ENCODE results near the gene LHPP. TPM values are rescaled to one million over a fixed set of nuclear protein-coding genes. Genes with fewer than 3 reads are reported as not detected.

LHPP gene
- total RNA-seq, 1 donor from 2014 or later = 35.9 TPM

DNA sequence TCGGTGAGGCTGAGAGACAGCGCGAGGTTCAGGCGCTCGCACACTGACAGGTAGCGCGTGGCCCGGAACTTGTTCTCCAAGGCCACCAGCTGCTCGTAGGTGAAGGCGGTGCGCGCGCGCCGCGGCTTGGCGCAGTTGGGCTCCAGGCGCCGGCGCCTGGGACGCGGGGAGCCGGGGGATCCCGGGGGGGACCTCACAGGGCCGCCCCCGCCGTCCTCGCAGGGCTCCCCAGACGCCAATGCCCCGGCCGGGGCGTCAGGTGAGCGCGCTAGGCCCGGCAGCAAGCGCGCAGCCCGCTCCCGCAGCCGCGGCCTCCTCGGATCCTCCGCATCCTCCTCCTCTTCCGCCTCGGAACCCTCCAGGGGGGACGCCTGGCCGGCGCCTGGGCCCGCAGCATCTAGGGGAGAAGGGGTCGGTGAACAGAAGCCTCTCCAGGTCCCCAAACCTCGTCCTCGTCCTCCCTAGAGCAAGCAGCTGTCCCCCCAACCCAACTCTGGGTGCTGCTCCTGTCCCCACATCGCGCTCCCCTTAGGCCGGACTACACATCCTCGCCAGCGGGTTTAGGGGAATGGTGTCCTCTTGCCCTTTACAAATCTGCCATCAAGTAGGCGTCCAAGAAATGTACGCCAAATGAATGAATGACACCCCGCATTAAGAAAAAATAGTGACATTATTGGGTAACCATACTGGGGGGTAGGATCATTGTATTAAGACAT is 13.7 kb upstream of the LHPP start:
- DNase-seq (ENCODE audit: low spot score) = no peak

DNA sequence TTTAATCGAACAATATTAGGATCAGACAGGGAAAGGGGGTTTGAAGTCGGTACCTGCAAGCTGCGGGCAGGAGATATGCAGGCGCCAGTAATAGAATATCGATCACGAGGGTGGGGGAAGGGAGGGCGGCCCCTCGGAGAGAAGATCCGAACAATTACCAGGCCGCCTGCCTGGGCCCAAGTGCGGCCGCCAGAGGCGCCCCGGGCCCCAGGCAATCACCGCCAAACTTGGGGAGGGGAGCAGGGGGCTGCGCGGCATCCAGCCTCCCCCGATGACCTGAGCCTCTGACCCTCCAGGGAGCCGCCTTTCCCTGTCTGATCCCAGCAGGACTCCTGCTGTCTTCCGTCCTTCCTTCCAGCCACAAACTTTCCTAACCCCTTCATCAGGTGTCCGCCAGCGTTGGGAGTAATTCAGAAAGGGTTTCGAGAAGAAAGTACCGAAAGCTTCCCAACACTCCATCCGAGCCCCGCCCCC is 12.9 kb upstream of the LHPP start:
- DNase-seq (ENCODE audit: low spot score) = no peak

DNA sequence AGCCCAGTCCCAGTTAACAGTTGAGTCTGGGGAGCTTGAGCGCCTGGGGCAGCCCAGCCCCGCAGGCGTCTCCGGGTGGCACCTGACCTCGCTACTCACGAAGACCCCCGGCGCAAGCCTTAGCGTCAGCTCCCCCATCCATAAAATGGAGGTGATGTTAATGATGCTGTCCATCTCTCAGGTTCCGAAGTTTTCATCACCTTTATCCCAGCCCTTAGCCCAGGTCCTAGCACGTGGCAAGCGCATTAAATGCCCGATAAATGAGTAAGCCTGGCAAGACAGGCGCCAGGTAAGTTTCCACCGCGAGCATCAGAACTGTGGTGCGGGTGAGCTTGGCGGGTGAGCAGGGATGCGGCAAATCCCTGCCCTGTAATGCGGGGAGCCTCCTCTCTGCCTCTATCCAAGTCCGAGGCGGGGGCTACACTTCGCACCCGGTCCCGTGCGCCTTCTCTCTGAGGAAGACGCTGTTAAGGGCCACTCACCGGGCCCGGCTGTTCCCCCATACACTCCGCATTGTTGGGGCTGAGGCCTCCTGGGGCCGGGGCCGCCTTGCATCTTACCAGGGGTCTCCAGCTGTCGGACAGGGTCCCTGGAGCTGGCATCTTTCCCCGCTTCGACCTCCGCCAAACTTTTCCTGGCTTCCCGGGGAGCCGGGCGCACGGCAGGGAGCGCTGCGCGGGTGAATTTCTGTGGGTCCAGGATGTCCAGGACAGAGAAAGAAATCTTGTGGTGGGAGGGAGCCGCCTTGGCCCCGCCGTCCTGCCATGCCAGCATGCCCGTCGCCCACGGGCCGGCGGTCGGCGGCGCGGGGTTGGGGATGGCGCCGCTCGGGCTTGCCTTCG is 12.2 kb upstream of the LHPP start:
- DNase-seq (ENCODE audit: low spot score) = no peak

DNA sequence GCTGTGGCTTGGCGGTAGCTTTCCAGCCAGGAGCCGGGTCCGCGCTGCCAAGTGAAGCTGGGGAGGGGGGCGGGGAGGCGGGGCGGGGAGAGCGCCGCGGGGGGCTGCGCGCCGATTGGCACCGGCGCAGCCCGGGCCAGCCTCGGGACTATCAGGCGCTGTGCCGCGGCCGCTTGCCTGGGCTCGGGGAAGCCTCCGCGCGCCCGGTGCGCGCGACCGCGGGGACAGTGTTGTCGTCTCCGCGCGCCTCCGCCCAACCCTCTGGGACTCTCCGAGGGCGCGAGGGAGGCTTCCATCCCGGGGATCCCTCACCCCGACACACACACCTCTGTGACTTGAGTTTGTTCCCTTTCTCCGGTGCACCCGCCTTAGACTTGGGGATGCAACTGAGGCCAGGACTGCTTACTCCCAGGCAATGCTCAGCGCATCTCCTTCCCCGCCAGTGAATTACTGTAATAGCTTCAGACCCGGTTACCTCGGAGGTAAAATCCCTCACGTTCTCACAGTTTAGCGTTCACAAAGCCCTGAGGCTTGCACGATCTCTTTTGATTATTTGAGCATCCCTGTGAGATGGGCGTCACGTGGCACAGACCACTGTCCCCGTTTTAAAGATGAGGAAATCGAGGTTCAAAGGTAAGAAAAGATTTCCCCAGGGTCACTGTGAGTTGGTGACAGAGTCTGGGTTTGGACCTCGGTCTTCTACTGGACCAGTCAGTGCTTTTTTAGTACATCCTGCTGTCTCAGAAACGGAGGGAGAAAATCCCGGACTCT is 11.4 kb upstream of the LHPP start, which contains the start of gene NKX1-2:
Gene NKX1-2, minus strand, starts transcription at position 24 of the 771 bp plus-strand sequence. CDS start 92 bp downstream, outside the sequence.
- no peak for DNase-seq (ENCODE audit: low spot score)

DNA sequence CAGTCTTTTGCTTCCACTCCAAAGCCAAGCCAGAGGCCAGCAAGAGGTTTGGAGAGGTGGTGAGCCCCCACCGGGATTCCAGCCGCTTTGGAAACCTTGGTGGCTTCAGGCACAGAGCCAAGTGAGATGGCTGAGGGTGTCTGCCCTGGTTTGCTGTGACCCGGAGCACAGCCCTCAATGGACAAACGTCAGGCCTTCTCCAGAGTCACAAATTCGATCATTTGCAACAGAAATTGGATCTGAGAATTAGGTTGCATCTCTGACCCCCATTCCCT is 10.9 kb upstream of the LHPP start:
- DNase-seq (ENCODE audit: low spot score) = no peak

DNA sequence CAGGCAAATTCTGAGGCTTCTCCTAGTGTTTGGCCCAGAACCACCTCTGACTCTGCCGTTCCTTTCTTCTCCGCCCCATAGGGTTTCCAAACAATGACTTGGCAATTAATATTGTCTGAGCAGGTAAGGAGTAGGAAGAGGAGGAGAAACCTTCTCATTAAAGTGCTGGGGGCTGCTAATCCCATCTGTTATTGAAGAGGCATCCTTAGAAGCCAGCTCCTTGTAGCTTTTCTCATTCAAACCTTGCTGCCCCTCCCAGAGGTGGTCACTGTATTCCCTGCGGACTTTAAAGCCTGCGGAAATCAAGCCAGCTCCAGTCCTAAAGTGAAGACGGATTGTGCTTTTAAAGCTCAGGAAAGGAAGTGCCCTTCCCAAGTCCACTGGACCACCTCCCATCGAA is 10.3 kb upstream of the LHPP start:
- no peak for DNase-seq (ENCODE audit: low spot score)

DNA sequence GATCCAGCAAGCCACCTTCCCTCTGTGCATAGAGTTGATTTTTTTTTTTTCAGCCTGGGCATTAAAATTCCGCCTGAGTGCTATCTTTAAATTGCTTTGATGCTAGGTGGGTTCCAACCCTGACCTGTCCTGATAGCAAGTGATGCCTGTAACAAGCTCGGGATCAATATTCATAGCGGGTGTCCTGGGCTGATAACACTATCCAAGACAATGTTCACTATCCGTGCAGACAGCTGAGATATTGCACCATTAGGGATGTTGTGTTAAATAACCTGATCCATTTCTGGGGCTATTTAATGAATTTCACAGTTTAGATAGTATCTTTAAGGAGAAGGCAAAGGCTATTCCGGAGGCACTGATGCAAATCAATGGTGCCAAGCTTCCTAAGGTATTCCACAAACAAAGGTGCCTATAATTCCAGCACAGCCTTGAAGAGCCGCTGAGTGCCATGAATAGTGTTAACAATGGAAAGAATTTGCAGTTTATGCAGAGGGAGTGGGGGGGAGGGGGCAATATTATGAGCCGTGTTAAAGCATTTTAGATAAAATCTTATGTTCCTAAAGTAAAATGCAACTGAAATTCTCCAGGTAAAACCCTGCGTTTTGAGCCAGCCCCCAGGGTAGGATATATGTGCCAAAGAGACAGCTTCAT is 7.5 kb upstream of the LHPP start:
- DNase-seq (ENCODE audit: low spot score) = no peak

DNA sequence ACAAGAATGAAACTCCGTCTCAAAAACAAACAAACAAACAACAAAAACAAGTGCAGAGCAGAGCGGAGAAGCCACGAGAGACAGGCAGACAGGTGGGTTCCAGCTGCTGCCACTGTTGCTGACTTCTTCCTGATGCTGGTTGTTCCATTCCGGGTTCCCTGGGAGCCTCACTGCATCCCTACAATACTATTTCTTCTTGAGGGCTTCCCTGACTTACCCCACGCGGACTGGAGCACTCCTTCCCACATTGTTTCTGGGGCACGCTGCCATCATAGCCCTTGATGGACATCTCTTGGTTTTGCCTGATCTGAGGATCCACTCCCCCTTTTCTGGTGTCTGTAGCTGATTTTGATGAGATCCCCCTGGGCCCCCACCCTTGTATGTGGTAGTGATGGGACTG is 6.2 kb upstream of the LHPP start:
- no peak for DNase-seq (ENCODE audit: low spot score)

DNA sequence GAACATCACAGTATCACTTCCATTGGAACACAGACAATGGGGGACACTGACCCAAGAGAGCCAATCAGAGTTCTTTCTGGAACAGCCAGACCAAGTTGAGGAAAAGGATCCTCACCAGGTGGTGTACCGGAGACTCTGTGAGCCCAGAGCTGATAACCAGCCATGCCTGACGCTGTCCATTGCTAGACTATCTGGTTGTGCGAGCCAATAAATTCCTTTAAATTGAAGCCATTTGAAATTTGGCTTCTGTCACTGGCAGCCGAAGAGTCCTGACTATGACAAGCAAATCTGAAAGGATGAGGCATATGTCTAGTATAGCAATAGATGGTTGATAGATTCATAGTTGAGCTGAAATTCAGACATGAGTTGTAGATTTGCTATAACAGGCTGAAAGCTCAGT is 3.1 kb upstream of the LHPP start:
- DNase-seq (ENCODE audit: low spot score) = no peak

DNA sequence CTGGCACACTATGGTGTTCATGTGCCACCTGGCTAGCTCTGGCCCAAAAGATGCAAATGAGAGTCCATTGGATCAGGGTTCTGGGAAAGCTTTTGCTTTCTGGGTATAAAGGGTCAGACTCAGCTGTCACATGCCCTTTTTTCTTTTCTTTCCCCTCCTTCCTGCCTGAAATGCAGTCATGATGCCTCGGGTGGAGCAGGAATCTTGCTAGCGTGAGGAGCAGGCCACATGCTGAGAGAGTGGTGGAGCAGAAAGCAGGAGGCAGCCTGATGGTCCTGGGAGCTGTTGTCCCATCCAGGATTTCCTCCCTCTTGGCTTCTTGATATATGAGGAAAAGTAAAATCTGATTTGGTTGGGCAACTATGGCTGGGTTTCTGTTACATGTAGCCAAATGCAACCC is 2.7 kb upstream of the LHPP start:
- no peak for DNase-seq (ENCODE audit: low spot score)

DNA sequence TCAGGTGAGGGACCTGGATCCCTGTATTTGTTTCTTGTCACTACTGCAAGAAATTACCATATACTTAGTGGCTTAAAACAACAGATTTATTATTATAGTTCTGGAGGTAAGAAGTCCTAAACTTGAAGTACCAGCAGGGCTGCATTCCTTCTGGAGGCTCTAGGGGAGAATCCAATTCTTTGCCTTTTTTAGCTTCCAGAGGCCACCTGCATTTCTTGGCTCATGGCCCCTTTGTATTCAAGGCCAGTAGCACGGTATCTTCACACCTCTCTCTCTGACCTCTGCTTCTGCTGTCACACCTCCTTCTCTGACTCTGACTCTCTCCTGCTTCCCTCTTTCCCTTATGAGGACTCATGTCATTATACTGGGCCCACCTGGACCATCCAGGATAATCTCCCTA is 2.2 kb upstream of the LHPP start:
- DNase-seq (ENCODE audit: low spot score) = no peak

DNA sequence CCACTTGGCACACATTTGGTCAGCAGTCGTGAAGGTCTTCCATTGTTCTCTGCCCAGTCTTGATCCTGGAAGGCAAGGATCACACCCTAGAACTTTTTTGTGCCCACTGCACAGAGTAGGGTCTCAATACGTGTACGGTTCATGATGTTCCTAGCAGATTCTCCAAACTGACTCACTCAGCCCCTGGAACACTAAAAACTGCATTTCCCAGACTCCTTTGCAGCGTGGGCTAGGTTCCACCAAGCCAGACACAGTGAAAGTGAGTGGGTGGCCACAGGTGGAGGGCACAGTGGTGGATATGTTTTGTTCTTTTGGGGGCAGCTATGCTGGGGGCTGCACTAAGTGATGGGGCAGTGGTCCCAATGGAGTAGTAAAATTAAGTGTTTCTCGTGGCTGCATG is 1.5 kb upstream of the LHPP start:
- no peak for DNase-seq (ENCODE audit: low spot score)

DNA sequence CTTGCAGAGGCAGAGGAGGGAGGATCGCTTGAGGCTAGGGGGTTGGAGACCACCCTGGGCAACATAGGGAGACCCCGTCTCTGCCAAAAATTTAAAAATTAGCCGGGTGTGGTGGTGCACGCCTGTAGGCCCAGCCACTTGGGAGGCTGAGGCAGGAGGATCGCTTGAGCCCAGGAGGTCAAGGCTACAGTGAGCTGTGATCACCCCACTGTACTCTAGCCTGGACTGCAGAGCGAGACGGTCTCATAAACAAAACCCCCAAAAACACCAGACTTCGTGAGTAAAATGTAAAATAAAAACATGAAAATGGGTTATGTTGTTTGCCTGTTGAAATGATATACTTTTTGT is 699 bp downstream of the LHPP start:
- no peak for DNase-seq (ENCODE audit: low spot score)

DNA sequence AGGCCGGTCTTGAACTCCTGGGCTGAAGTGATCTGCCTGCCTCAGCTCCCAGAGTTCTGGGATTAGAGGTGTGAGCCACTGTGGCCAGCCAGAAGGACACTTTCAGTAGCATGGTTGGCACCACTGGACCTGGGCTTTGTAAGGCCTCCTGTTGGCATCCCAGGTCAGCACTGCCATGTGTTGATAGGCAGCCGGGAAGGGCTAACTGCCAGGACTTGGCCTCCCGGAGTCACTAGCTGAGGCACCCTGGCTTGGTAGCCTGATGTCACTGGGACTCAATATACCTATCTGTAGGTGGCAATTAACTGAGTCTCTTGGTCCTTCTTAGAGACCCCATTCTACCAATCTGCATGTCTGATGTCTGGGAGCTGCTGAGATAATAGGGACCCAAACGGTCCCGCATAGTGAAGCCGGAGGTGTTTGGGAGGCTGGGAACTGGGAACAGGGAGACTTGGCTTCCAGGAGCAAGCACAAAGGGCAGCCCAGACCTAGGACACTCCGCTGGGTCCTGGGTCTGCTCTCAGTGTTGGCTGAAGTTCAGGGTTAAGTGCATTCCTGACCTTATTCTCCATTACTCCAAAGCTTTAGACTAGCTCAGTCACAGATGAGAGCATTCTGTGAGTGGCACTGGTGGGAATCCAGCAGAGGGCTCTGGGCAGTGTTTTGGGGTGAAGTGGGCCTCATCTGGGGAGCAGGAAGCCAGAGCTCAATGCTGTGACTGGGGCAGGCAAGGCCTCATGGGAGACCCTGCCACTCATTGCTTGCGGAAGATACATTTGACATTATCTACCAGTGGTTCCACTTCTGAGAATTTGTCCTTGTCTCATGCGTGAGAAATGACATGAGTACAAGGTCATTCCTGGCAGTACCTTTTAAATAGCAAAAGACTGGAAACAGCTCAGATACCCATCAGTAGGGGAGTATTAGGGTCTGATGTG is 2.7 kb downstream of the LHPP start:
- no peak for DNase-seq (ENCODE audit: low spot score)

DNA sequence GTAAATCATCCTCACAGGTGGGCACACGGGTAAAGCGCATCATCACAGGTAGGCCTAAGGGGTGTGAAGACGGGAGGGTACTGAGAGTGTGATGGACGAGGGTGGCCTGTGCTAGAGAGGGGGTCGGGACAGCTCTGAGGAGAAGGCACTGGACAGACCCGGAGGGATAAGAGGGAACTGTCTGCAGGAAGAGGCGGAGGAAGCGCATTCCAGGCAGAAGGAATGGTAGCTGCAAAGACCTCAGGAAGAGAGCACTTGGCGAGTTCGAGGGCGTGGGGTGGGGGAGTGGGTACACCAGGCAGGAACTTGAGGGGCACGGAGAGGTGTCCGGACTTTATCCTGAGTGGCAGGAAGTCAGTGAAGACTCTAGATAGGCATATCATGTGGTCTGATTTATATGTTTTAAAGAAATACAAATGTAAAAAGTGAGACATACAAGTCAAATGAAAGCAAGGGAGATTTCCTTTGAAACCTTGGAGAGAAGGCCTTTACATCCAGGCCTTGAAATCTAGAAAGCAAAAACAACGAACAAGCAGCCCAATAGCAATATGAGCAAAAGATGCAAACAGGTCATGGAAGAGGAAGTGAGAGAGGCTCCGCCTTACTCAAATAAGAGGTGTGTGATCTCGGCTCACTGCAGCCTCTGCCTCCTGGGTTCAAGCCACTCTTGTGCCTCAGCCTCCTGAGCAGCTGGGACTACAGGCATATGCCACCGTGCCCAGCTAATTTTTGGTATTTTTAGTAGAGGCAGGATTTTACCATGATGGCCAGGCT is 3.6 kb downstream of the LHPP start:
- no peak for DNase-seq (ENCODE audit: low spot score)

DNA sequence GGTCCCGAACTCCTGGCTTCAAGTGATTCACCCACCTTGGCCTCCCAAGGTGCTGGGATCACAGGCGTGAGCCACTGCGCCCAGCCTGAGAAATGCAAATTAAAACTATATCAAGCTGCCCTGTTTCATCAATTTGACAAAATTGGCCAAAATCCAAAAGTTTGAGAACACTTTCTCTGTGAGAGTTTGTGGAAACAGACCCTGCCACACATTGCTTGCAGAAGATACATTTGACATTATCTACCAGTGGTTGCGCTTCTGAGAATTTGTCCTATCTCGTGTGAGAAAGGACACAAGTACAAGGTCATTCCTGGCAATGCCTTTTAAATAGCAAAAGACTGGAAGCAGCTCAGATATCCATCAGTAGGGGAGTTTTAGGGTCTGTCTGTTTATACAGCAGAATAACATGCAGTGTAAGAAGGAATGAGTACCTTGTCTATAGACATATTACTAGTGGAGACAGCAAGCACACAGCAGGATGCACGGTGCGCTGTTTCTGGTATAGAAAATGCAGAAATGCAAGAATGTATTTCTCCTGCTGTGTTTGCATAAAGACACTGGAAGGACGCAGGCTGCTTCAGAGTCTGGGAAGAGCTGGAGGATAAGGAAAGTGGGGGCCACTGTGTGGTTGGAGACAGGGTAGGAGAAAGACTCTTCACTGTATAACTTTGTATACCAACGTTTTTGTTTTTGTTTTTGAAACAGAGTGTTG is 4.3 kb downstream of the LHPP start:
- DNase-seq (ENCODE audit: low spot score) = no peak

DNA sequence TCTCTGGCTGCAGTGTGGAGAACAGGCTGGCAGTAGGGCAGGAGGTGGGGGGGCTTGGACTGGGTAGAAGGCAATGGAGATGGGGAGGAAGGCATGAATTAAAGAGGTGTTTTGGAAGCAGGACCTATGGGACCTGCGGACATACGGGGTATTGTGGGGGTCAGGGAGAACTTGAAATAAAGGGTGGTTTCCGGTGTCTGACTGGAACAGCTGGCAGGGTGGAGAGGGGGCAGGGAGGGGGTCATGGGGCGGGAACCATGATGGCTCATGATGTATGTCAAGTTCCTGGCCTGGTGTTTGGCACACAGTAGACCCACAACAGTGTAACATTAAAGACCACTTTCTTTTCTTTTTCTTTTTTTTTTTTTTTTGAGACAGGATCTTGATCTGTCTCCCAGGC is 5.5 kb downstream of the LHPP start:
- no peak for DNase-seq (ENCODE audit: low spot score)

DNA sequence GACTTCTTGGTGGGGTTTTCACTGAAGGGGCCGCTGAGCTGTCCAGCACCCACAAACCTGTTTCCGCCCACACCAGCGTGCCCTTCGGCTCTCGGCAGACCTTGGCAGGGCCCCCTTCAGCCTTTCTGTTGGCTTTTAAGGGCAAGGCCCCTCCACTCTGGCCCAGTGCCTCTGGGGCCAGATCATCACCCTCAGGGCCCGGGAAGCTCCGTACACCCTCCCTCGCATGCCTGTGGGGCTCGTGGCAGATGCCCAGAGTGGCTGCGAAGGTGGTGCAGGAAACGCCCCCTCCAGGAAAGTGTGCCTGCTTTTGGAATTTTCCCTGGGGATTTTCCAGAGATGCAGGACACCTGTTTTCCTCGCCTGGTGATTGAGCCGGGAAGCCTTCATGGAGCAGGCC is 7.0 kb downstream of the LHPP start:
- no peak for DNase-seq (ENCODE audit: low spot score)

DNA sequence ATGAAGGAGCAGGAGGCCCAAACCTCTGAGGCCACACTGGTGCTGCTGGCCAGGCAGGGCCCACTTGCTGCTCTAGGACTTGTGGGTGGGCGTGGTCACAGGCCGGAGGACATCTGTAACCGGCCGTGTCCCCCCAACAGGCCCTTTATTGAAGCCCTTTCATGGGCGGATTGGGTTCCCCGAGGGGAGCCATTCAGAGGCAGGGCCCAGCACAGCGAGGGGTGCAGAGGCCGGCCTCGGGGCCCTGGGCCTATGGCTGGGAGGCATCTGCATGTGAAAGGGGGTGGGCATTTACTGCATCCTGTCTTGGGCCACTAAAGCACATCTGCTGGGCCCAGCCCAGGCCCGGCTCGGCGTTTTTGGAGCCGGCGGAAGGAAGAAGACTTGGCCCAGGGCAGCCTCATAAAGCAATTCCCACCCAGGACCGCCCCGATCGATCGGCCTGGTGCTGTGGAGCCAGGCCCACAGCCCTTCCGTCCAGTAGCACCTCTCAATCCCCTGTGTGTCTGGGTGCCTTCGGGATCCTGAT is 8.4 kb downstream of the LHPP start:
- no peak for DNase-seq (ENCODE audit: low spot score)
